Spinal cord (tissue), 10 donors: ENCODE data around the gene CLASP1. TPM values are rescaled to one million over a fixed set of nuclear protein-coding genes. Genes with fewer than 3 reads are reported as not detected.
"Not testable (repeated sequence)": the region's sequence is repeated elsewhere in the genome, so short reads cannot be mapped to it uniquely, and the experiment has no call there.

ENCODE experiments used
- DNase-seq, 6 donors: peaks; one replicate each; pipeline versions ENCODE4 v3.0.0 to v3.0.0-alpha.2; 2013 to 2015; ENCODE audit warnings: low spot score in 6 of 6, low read depth in 4 of 6
- H3K27ac ChIP-seq: one replicate; pipeline ENCODE4 v1.5.1; 2013; ENCODE audit warnings: low read depth, low read length, control low read depth
- H3K27me3 ChIP-seq: one replicate; pipeline ENCODE4 v1.6.1; 2013; ENCODE audit warnings: low read length; ENCODE audit not compliant: control insufficient read depth, insufficient read depth
- H3K36me3 ChIP-seq: one replicate; pipeline ENCODE4 v1.6.1; 2013; ENCODE audit warnings: low read length; ENCODE audit not compliant: control insufficient read depth, insufficient read depth
- H3K4me1 ChIP-seq: one replicate; pipeline ENCODE4 v1.6.1; 2013; ENCODE audit warnings: low read length; ENCODE audit not compliant: control insufficient read depth, insufficient read depth
- H3K4me3 ChIP-seq: one replicate; pipeline ENCODE4 v1.5.1; 2013; ENCODE audit warnings: low read depth, low read length, control low read depth
- H3K9me3 ChIP-seq: one replicate; pipeline ENCODE4 v1.6.1; 2013; ENCODE audit warnings: low read length; ENCODE audit not compliant: control insufficient read depth, insufficient read depth
- WGBS: methylation state at CpG from one replicate; pipeline ENCODE4 v1.1.5; 2013; ENCODE audit warnings: missing lambda C conversion rate; ENCODE audit not compliant: insufficient coverage; 5-methylcytosine and 5-hydroxymethylcytosine counted together
- polyA plus RNA-seq, 2 donors: library from polyadenylated mRNA; unstranded; fragments of 120-200 nt; gene quantifications; one replicate each; pipeline ENCODE4 v1.2.1, GENCODE V29; 2013; ENCODE audit not compliant: insufficient read length in 2 of 2
- total RNA-seq, 2 donors: library from RNA; depleted of rRNA in 1 of 2; stranded (reverse); fragments of 120-200 nt in 1 of 2; fragments of >200 nt in 1 of 2; gene quantifications; one replicate each; pipeline versions ENCODE4 v1.2.3 to v1.2.4, GENCODE V29; 2013 to 2014
- donor health status: healthy.

The CLASP1 gene
- total and polyA plus RNA-seq, 4 donors: 51.7 to 98.2 (median 62.8) TPM

DNA sequence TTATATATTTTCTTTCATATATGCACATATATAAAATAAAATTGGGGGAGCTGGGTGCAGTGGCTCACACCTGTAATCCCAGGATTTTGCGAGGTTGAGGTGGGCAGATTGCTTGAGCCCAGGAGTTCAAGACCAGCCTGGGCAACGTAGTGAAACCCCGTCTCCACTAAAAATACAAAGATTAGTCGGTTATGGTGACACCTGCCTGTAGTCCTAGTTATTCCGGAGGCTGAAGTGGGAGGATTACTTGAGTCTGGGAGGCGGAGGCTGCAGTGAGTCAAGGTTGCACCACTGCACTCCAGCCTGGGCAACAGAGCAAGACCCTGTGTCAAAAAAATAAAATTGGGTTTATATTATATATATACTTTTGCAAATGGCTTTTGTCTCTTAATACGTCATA, 324.7 kb downstream of the CLASP1 start:
- 96% methylated on average over 4 of the region's 7 CpGs for WGBS

DNA sequence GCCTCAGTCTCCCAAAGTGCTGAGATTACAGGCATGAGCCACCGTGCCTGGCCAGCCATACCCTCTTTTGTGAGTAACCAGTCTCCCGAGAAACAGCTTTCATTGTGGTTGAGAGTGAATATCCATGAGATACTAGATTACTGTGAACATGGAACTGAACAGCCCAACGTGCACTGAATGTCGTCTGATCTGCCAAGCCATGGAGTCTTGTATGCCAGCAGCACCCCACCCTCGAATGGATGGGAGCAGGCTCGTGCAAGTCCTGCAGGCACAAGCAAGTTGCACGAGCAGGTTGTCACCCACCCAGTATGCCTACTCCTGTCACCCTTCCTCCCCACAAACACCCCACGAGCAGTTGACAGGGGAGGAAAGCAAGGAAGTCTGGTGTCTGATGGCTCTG, 327.8 kb downstream of the CLASP1 start:
- WGBS: 75% methylated on average over 7 of the region's 8 CpGs
- Histone ChIP-seq H3K36me3 (no peaks in the 10 kb centered on the region), H3K9me3 (no peaks in the 10 kb centered on the region), H3K27ac (no peak overlapping the region), H3K4me3 (no peak overlapping the region), H3K4me1 (no peaks in the 10 kb centered on the region), H3K27me3 (no peaks in the 10 kb centered on the region)
- DNase-seq: no peak

More for the DNA sequence above, 324.7 kb downstream of the CLASP1 start:
- no peaks in the 10 kb centered on the region for H3K27me3 ChIP-seq
- no peaks in the 10 kb centered on the region for H3K36me3 ChIP-seq
- H3K27ac ChIP-seq: no peak overlapping the region
- H3K9me3 ChIP-seq: no peaks in the 10 kb centered on the region
- no peak overlapping the region for H3K4me3 ChIP-seq
- no peaks in the 10 kb centered on the region for H3K4me1 ChIP-seq
- no peak for DNase-seq

DNA sequence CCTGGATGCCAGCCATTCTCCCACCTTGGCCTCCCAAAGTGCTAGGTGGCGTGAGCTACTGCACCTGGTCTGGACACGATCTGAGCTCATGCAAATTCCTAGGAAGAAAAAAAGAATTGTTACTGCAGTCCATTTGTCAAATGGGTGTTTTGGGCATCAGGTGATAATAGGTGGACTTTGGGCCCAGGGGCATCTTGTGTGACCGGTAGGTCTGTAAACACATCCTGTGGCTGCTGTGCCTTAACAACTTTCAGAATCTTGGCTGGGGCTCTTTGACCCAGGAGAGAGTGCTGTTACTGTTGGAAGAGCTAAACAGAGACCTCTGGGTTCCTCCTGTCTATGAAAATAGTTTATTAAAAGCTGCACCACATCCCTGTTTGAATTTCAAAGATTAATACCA, 329.3 kb downstream of the CLASP1 start:
- no peak overlapping the region for H3K27ac ChIP-seq
- no peaks in the 10 kb centered on the region for H3K4me1 ChIP-seq
- DNase-seq: no peak
- no peaks in the 10 kb centered on the region for H3K9me3 ChIP-seq
- no peak overlapping the region for H3K4me3 ChIP-seq
- no peaks in the 10 kb centered on the region for H3K27me3 ChIP-seq
- H3K36me3 ChIP-seq: no peaks in the 10 kb centered on the region
- 93% methylated on average over 3 of the region's 3 CpGs for WGBS

DNA sequence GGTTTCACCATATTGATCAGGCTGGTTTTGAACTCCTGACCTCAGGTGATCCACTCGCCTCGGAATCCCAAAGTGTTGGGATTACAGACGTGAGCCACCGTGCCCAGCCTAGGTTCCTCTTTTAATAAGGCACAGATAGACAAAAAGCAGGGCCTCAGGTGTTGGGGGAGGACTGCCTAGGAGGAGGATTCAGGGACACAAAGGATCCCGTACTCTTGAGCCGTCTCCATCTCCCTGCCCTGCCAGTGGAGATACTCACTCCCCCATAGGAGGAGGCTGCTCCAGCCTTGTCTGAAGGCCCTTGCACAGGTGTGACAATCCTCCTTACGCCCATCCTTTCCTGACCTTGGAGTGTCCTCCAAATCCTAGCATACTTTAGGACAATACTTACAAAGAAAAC, 332.3 kb downstream of the CLASP1 start:
- no peak overlapping the region for H3K4me3 ChIP-seq
- no peaks in the 10 kb centered on the region for H3K36me3 ChIP-seq
- H3K27me3 ChIP-seq: no peaks in the 10 kb centered on the region
- 96% methylated on average over 4 of the region's 7 CpGs for WGBS
- DNase-seq: no peak
- no peaks in the 10 kb centered on the region for H3K4me1 ChIP-seq
- no peak overlapping the region for H3K27ac ChIP-seq
- no peaks in the 10 kb centered on the region for H3K9me3 ChIP-seq

DNA sequence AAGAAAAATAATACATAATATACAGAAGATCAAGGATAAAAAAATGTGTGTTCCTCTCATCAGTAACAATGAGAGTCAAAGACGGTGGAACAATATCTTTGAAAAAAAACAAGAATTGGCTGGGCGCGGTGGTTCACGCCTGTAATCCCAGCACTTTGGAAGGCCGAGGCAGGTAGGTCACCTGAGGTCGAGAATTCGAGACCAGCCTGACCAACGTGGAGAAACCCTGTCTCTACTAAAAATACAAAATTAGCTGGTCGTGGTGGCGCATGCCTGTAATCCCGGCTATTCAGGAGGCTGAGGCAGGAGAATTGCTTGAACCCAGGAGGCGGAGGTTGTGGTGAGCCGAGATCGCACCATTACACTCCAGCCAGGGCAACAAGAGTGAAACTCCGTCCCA, 335.6 kb downstream of the CLASP1 start:
- H3K27me3 ChIP-seq: not testable (repeated sequence)
- WGBS: 91% methylated on average over 7 of the region's 15 CpGs

DNA sequence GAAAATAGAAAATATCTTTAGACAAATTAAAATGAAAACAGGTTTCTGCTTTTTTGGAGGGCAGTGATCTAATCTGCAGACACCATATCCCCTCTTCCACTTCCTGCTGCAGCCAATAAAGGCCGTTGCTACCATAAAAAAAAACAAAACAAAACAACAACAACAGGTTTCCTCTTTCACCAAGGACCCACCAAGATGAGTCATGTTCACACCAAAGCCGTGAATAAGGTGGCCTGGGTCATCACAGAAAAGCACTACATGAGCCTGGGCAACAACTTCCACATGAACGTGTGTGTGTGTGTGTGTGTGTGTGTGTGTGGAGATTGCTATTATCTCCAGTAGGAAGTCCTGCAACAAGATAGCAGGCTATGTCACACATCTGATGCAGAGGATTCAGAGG, 339.5 kb downstream of the CLASP1 start:
- DNase-seq: no peak
- H3K4me1 ChIP-seq: no peaks in the 10 kb centered on the region
- no peaks in the 10 kb centered on the region for H3K36me3 ChIP-seq
- H3K4me3 ChIP-seq: no peak overlapping the region
- H3K27ac ChIP-seq: no peak overlapping the region
- H3K27me3 ChIP-seq: no peaks in the 10 kb centered on the region
- 17% methylated on average over 1 of the region's 3 CpGs for WGBS
- H3K9me3 ChIP-seq: no peaks in the 10 kb centered on the region

More for the DNA sequence above, 335.6 kb downstream of the CLASP1 start:
- H3K9me3 ChIP-seq, DNase-seq, H3K4me3 ChIP-seq, H3K27ac ChIP-seq, H3K4me1 ChIP-seq, H3K36me3 ChIP-seq: not testable (repeated sequence)

DNA sequence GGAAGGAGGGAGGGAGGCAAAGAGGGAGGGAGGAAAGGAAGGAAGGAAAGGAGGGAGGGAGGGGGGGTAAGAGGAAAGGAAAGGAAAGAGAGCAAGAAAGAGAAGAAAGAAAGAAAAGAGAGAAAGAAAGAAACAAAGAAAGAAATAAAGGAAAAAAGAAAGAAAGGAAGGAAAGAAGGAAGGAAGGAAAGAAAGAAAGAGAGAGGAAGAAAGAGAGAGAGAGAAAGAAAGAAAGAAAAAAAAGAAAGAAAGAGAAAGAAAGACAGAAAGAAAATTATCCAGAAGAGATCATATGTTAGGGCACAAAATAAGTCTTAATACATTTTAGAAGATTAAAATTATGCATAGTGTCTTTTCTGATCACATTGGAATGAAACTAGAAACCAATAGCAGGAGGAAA, 339.9 kb downstream of the CLASP1 start:
- no peaks in the 10 kb centered on the region for H3K4me1 ChIP-seq
- DNase-seq: no peak

DNA sequence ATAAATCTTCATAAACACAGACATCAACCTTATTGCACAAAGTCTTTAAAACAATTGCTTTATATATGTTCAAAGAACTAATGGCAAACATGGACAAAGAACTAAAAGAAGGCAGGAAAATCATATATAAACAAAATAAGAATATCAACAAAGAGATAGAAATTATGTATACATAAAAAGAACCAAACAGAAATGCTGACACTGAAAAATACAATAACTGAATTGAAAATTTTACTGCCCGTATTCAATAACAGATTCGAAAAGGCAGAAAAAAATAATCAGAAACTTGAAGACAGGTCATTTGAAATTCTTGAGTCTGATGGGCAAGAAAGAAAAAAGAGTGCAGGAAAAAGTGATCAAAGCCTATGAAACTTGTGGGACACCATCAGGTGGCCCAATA, 342.2 kb downstream of the CLASP1 start:
- H3K4me3 ChIP-seq: no peak overlapping the region
- H3K27me3 ChIP-seq: no peaks in the 10 kb centered on the region
- H3K27ac ChIP-seq: no peak overlapping the region
- no peak for DNase-seq
- no peaks in the 10 kb centered on the region for H3K9me3 ChIP-seq
- no peaks in the 10 kb centered on the region for H3K4me1 ChIP-seq
- no CpG with 5 or more reads among the region's 2 CpGs for WGBS
- H3K36me3 ChIP-seq: no peaks in the 10 kb centered on the region

More for the DNA sequence above, 339.9 kb downstream of the CLASP1 start:
- Histone ChIP-seq H3K27me3 (no peaks in the 10 kb centered on the region), H3K36me3 (no peaks in the 10 kb centered on the region), H3K9me3 (no peaks in the 10 kb centered on the region), H3K4me3 (no peak overlapping the region), H3K27ac (no peak overlapping the region)

DNA sequence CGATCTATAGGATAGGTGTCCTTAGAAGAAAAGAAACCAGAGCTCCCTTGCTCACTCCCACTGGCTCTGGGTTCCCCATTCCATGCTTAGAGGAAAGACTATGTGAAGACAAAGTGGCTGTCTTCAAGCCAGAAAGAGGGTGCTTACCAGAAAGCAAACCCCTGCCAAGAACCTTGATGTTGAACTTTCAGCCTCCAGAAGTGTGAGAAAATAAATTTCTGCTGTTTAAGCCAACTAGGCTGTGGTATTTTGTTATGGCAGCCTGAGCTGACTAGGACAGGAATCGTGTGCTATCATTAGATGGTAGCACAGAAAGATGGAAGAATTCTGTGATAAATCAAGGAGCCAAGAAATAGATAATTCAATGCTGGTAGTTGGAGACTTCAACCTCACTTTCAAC, 344.3 kb downstream of the CLASP1 start:
- Histone ChIP-seq H3K27ac (no peak overlapping the region), H3K4me3 (no peak overlapping the region), H3K36me3 (no peaks in the 10 kb centered on the region), H3K9me3 (no peaks in the 10 kb centered on the region), H3K27me3 (no peaks in the 10 kb centered on the region), H3K4me1 (no peaks in the 10 kb centered on the region)
- no CpG with 5 or more reads among the region's 2 CpGs for WGBS
- DNase-seq: no peak

DNA sequence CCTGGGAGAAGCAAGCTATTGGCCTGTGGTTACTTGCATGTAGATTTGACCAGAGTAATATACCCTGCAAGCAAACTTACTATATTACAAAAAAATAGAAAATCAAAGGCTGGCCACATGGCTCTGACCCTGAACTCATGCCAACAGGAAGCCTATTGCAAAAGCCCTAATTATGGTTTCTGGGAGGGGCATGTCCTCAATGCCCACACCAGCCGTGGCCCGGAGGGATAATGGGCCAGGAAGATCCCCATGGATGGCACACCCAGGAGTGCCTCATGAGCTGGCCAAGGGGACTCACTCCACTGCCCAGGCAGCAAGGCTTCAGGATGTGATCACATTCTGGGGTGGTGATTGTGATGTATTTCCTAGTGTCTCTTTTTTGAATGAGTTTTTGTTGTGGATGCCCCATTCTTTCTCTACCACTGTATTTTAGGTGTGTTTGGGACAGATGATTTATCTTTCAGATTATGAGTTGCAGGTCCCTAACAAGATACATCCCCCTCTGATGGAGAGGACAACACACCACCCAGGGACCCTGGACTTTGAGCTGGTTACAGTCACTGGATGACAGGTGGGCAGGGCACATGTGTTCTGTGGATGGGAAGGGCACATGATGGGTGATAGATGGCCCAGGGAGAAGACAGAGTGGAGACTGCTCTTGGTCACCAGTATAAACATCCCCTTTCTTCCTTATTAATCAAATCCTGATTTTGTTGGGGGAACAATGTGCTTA, 345.6 kb downstream of the CLASP1 start:
- H3K27me3 ChIP-seq: no peaks in the 10 kb centered on the region
- no peaks in the 10 kb centered on the region for H3K9me3 ChIP-seq
- 50% methylated on average over 2 of the region's 2 CpGs for WGBS
- H3K4me1 ChIP-seq: no peaks in the 10 kb centered on the region
- no peak overlapping the region for H3K4me3 ChIP-seq
- DNase-seq: no peak
- no peak overlapping the region for H3K27ac ChIP-seq
- no peaks in the 10 kb centered on the region for H3K36me3 ChIP-seq
